ENCODE data around the gene ALS2. TPM values are rescaled to one million over a fixed set of nuclear protein-coding genes. Genes with fewer than 3 reads are reported as not detected.

The ALS2 gene
- total RNA-seq, 2 experiments from 2014 or later = 8.3 to 11.3 TPM

DNA sequence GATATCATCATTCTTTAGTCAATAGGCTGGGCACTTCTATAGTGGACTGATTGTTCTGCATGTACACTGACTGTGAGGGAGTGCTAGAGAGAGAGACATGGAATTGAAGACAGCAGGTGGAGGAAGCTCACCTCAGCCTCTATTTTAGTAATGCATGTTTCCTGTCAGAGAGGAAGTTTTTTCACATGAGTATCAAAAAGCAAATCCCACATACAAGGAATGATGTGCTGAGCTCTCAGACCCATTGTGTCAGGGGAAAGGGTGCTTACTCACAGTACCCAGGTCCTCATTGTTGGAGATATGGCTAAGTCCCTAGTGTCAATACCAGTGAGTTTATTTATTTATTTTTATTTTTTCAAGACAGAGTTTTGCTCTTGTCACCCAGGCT is 15.7 kb upstream of the ALS2 start:
- no peak overlapping the region for H2AFZ ChIP-seq (ENCODE audit: low read length)

DNA sequence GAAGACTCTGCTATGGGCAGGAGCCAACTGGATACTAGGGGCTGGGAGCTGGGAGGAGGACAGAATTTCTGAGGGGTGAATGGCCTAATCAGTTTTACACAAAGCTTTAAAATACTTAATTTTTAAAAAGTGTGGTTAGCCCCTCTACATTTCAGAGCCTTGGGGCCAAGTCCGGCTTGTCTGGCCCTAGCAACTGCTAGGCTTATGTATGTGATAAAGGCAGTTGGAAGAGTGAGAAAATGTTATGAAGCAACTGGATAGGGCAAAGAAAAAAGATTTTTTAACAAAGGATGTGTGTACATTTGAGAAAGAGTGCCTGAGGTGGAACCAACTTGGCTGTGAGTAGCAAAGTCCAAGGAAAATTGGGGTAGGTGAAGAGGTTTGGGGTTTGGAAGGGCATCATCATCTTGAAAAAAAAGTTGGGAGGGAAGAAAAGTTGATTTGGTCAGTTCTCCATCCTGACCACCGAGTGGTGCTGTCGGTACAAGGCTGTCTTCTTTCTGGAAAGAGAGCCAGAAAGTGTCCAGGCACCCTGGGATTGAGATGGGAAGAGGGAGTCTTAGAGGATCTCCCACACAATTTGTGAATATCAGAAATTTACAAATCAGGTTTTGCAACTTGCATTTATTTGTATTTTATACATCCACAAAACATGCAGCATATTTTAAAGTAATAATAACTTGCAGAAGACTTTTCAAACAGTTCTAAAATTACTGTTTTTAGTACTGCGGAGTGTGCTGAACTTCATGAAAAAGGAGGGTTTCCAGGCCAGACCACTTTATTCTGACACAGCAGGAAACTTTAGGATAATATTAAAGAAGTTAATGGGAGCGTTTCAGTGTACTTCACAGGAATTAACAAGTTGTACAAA is 15.1 kb upstream of the ALS2 start:
- Histone ChIP-seq H3K9me2 (ENCODE audit: insufficient read depth, low read length) (no peaks in the 10 kb centered on the region), H3K9me3 (ENCODE audit: low read length) (no peaks in the 10 kb centered on the region), H3K4me2 (ENCODE audit: low read length) (no peak overlapping the region), H3K4me3 (ENCODE audit: low read depth, low read length, poor library complexity, severe bottlenecking) (no peak overlapping the region), H4K20me1 (ENCODE audit: insufficient read depth, low read length) (no peaks in the 10 kb centered on the region), H3K4me1 (ENCODE audit: insufficient read depth, low read length, poor library complexity, severe bottlenecking) (peaks cover 7% of the 10 kb centered on the region), H2AFZ (ENCODE audit: low read length) (no peak overlapping the region), H3K27ac (ENCODE audit: low read depth, low read length, poor library complexity, severe bottlenecking) (no peak overlapping the region), H3K36me3 (ENCODE audit: insufficient read depth, low read length) (no peaks in the 10 kb centered on the region), H3K79me2 (ENCODE audit: insufficient read depth, low read depth, low read length) (no peaks in the 10 kb centered on the region)
- POLR2A ChIA-PET = interaction anchor here (0.7 kb wide), 1 partner anchor 15 kb away, joined by 3 read pairs; no protein-coding TSS in a partner anchor
- intact Hi-C loops (cut with micrococcal nuclease; ENCODE audit: unreplicated experiment) = loop anchor here (2.0 kb wide), 1 partner anchor 383 kb away; no protein-coding TSS in a partner anchor
- CTCF ChIA-PET (ENCODE audit: unreplicated experiment) = no interaction called here
- TF ChIP-seq, protein P1, sequence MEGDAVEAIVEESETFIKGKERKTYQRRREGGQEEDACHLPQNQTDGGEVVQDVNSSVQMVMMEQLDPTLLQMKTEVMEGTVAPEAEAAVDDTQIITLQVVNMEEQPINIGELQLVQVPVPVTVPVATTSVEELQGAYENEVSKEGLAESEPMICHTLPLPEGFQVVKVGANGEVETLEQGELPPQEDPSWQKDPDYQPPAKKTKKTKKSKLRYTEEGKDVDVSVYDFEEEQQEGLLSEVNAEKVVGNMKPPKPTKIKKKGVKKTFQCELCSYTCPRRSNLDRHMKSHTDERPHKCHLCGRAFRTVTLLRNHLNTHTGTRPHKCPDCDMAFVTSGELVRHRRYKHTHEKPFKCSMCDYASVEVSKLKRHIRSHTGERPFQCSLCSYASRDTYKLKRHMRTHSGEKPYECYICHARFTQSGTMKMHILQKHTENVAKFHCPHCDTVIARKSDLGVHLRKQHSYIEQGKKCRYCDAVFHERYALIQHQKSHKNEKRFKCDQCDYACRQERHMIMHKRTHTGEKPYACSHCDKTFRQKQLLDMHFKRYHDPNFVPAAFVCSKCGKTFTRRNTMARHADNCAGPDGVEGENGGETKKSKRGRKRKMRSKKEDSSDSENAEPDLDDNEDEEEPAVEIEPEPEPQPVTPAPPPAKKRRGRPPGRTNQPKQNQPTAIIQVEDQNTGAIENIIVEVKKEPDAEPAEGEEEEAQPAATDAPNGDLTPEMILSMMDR (conservative IDR thresholded peaks at IDR 0.05; ENCODE audit: low read length) = peak; percentile 75
- TF ChIP-seq EZH2phosphoT487 (IDR thresholded peaks at IDR 0.05; ENCODE audit: borderline replicate concordance, low read depth, low read length) = no peak
- DNase-seq (ENCODE audit: low spot score) = peak; percentile 19
- BruUV-seq (replicated peaks) = no TSS peak

More for the DNA sequence above, 15.7 kb upstream of the ALS2 start:
- no peak overlapping the region for H3K4me2 ChIP-seq (ENCODE audit: low read length)
- H3K27ac ChIP-seq (ENCODE audit: low read depth, low read length, poor library complexity, severe bottlenecking) = no peak overlapping the region
- intact Hi-C loops (cut with micrococcal nuclease; ENCODE audit: unreplicated experiment) = no loop called here
- no peaks in the 10 kb centered on the region for H4K20me1 ChIP-seq (ENCODE audit: insufficient read depth, low read length)
- no peak overlapping the region for H3K4me3 ChIP-seq (ENCODE audit: low read depth, low read length, poor library complexity, severe bottlenecking)
- no peak for DNase-seq (ENCODE audit: low spot score)
- H3K9me3 ChIP-seq (ENCODE audit: low read length) = no peaks in the 10 kb centered on the region
- TF ChIP-seq, protein P1 (conservative IDR thresholded peaks at IDR 0.05; ENCODE audit: low read length) = no peak
- no peak for TF ChIP-seq EZH2phosphoT487 (IDR thresholded peaks at IDR 0.05; ENCODE audit: borderline replicate concordance, low read depth, low read length)
- ChIA-PET POLR2A (no interaction called here), CTCF (ENCODE audit: unreplicated experiment) (no interaction called here)
- BruUV-seq (replicated peaks) = no TSS peak
- no peaks in the 10 kb centered on the region for H3K36me3 ChIP-seq (ENCODE audit: insufficient read depth, low read length)
- no peaks in the 10 kb centered on the region for H3K9me2 ChIP-seq (ENCODE audit: insufficient read depth, low read length)
- no peaks in the 10 kb centered on the region for H3K79me2 ChIP-seq (ENCODE audit: insufficient read depth, low read depth, low read length)
- peaks cover 7% of the 10 kb centered on the region for H3K4me1 ChIP-seq (ENCODE audit: insufficient read depth, low read length, poor library complexity, severe bottlenecking)

DNA sequence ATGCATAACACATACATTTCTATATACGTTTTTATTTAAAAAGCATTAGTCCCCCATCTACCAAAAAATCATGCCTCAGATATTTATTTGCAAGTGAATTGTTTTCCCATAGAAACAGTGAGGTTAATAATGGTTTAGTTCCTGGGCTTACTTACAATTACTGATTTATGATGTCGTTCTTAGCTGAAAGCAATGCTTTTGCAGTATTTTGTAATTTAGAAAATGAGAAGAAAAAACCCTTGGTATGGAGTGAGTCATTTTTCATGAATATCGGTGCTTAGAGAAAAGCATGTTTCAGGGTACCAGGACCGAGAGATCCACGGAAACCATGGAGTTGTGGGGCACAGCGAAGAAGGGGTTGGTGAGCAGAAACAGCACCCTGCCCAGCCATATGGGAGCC is 13.6 kb upstream of the ALS2 start:
- BruUV-seq (replicated peaks) = no TSS peak
- no peak overlapping the region for H3K4me2 ChIP-seq (ENCODE audit: low read length)
- H3K4me1 ChIP-seq (ENCODE audit: insufficient read depth, low read length, poor library complexity, severe bottlenecking) = peaks cover 7% of the 10 kb centered on the region
- no peaks in the 10 kb centered on the region for H3K9me2 ChIP-seq (ENCODE audit: insufficient read depth, low read length)
- ChIA-PET POLR2A (interaction anchor here (1.0 to 1.4 kb wide), 2 partner anchors 13 to 14 kb away, joined by 3 to 6 read pairs; partner anchors contain the start of gene ALS2), CTCF (ENCODE audit: unreplicated experiment) (no interaction called here)
- TF ChIP-seq, protein P1 (conservative IDR thresholded peaks at IDR 0.05; ENCODE audit: low read length) = no peak
- TF ChIP-seq EZH2phosphoT487 (IDR thresholded peaks at IDR 0.05; ENCODE audit: borderline replicate concordance, low read depth, low read length) = no peak
- no peaks in the 10 kb centered on the region for H3K9me3 ChIP-seq (ENCODE audit: low read length)
- no peak overlapping the region for H3K27ac ChIP-seq (ENCODE audit: low read depth, low read length, poor library complexity, severe bottlenecking)
- H4K20me1 ChIP-seq (ENCODE audit: insufficient read depth, low read length) = no peaks in the 10 kb centered on the region
- no peak for DNase-seq (ENCODE audit: low spot score)
- H2AFZ ChIP-seq (ENCODE audit: low read length) = no peak overlapping the region
- no peak overlapping the region for H3K4me3 ChIP-seq (ENCODE audit: low read depth, low read length, poor library complexity, severe bottlenecking)
- H3K79me2 ChIP-seq (ENCODE audit: insufficient read depth, low read depth, low read length) = no peaks in the 10 kb centered on the region
- intact Hi-C loops (cut with micrococcal nuclease; ENCODE audit: unreplicated experiment) = loop anchor here (2.0 kb wide), 1 partner anchor 385 kb away; no protein-coding TSS in a partner anchor
- H3K36me3 ChIP-seq (ENCODE audit: insufficient read depth, low read length) = no peaks in the 10 kb centered on the region
